Osteocyte (in vitro differentiated cells): ENCODE data around the gene SLC6A1. TPM values are rescaled to one million over a fixed set of nuclear protein-coding genes. Genes with fewer than 3 reads are reported as not detected.

Experiments used
- DNase-seq: peaks from one replicate; pipeline ENCODE4 v3.0.0; 2021; ENCODE audit warnings: mixed read lengths; ENCODE audit not compliant: unreplicated experiment; ENCODE audit errors: extremely low spot score
- H3K27ac Mint-ChIP-seq: one replicate; pipeline ENCODE4 v1.8.0; 2021; ENCODE audit warnings: mild to moderate bottlenecking, mixed read lengths; ENCODE audit not compliant: unreplicated experiment
- H3K27me3 Mint-ChIP-seq: one replicate; pipeline ENCODE4 v1.8.0; 2021; ENCODE audit warnings: mixed read lengths; ENCODE audit not compliant: unreplicated experiment
- H3K36me3 Mint-ChIP-seq: one replicate; pipeline ENCODE4 v1.8.0; 2021; ENCODE audit warnings: mixed read lengths; ENCODE audit not compliant: unreplicated experiment
- H3K4me1 Mint-ChIP-seq: one replicate; pipeline ENCODE4 v1.8.0; 2021; ENCODE audit warnings: mixed read lengths; ENCODE audit not compliant: unreplicated experiment
- H3K4me3 Mint-ChIP-seq: one replicate; pipeline ENCODE4 v1.8.0; 2021; ENCODE audit warnings: mild to moderate bottlenecking, moderate library complexity, mixed read lengths; ENCODE audit not compliant: unreplicated experiment
- H3K9me3 Mint-ChIP-seq: one replicate; pipeline ENCODE4 v1.8.0; 2021; ENCODE audit warnings: mixed read lengths; ENCODE audit not compliant: unreplicated experiment
- total RNA-seq: library from RNA; stranded (reverse); gene quantifications from 2 replicates; pipeline ENCODE4 v1.2.1, GENCODE V29; 2021
- TF ChIP-seq, protein P1 (sequence below): fragments of 200-600 bp; sonication (generic); IDR thresholded peaks from 2 replicates; pipeline ENCODE4 v1.5.0; 2021; ENCODE audit warnings: antibody characterized with exemption, mild to moderate bottlenecking, moderate library complexity

Gene SLC6A1
- total RNA-seq, 1 donor from 2014 or later, result 38.4 TPM

DNA sequence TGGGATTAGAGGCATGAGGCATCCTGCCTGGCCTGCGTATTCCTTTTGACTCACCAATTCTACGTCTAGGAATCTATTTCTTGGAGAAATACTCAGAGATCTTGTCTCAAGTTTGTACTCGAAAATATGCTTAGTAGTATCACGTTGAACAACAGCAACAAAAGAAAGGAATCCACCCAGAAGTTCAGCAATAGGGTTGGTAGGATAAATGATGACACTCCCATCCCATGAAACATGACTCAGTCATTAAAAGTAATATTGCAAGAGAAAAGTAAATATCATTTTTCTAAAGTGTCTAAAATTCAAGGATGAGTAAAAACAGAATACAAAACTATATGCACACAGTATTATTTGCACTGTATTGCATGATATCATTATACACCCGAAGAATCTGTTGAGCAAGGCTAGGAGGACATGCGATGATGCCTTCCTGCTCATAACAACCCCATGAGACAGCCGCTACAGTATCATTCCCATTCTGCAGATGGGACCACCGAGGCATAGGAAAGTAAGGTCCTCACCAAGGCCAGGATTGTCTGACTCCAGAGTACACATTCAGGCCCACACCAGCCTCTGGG, 61.5 kb downstream of the SLC6A1 start:
- peaks cover 79% of the 10 kb centered on the region for H3K27me3 Mint-ChIP-seq
- TF ChIP-seq, protein P1, sequence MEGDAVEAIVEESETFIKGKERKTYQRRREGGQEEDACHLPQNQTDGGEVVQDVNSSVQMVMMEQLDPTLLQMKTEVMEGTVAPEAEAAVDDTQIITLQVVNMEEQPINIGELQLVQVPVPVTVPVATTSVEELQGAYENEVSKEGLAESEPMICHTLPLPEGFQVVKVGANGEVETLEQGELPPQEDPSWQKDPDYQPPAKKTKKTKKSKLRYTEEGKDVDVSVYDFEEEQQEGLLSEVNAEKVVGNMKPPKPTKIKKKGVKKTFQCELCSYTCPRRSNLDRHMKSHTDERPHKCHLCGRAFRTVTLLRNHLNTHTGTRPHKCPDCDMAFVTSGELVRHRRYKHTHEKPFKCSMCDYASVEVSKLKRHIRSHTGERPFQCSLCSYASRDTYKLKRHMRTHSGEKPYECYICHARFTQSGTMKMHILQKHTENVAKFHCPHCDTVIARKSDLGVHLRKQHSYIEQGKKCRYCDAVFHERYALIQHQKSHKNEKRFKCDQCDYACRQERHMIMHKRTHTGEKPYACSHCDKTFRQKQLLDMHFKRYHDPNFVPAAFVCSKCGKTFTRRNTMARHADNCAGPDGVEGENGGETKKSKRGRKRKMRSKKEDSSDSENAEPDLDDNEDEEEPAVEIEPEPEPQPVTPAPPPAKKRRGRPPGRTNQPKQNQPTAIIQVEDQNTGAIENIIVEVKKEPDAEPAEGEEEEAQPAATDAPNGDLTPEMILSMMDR, result no peak

DNA sequence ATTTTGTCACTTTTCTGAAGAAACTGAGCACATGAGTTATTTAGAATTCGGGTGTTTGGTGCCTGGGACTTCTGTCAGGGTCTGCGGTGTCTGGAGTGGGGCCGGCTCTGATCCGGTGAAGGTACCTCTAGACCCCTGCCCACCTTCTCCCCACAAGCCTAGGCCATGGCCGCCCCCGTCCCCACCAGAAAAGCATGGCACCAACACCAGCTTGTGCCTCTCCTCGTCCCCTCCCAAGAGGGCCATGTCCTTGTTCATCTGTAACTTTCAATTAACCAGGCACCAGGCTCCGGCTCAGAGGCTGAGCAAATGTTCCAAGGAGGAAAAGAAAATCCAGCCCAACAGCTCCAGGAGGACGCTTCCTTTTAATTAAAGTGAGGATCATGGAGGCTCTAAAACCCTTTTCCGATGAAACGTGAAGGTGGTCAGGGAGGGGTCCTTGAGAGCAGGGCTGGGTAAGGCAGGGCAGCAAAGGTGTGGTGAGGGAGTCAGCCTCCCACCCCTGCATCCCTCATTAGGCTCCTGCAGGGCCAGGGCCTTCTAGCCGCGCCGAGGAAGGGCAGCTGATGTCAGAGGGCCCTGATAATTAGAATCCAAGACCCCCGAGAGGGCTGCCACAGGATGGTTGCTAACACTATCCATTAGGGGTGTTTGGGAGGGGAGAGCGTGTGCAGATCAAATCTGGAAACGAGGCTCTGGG, 62.3 kb downstream of the SLC6A1 start:
- H3K36me3 Mint-ChIP-seq, result no peaks in the 10 kb centered on the region
- H3K4me1 Mint-ChIP-seq, result no peaks in the 10 kb centered on the region
- no peak for DNase-seq
- no peak overlapping the region for H3K4me3 Mint-ChIP-seq
- H3K27ac Mint-ChIP-seq, result no peak overlapping the region
- H3K9me3 Mint-ChIP-seq, result no peaks in the 10 kb centered on the region
- peaks cover 70% of the 10 kb centered on the region for H3K27me3 Mint-ChIP-seq
- TF ChIP-seq, protein P1, result no peak

More for the DNA sequence above, 61.5 kb downstream of the SLC6A1 start:
- Mint-ChIP-seq H3K27ac (no peak overlapping the region), H3K4me1 (no peaks in the 10 kb centered on the region), H3K4me3 (no peak overlapping the region), H3K36me3 (no peaks in the 10 kb centered on the region), H3K9me3 (no peaks in the 10 kb centered on the region)
- no peak for DNase-seq

DNA sequence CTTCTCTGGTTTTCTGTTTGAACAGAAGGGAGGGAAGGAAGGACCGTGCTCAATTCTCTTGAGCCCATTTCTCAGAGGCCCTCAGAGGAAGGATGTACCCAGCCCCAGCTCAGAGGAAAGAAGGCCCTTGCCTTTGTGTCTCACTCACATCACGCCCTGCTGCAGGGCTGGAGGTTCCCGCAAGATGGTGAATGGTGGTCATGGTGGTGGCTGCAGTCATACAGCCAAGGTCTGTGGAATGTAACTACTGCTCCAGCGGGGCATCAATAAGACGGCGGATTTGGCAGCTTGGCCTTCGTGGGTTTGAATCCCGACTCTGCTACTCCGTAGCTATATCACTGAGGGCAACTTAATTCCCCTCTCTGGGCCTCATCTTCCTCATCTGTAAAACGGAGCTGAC, 62.9 kb downstream of the SLC6A1 start:
- no peak for DNase-seq
- H3K9me3 Mint-ChIP-seq, result no peaks in the 10 kb centered on the region
- H3K36me3 Mint-ChIP-seq, result no peaks in the 10 kb centered on the region
- peaks cover 3% of the 10 kb centered on the region for H3K4me1 Mint-ChIP-seq
- TF ChIP-seq, protein P1, result no peak
- H3K4me3 Mint-ChIP-seq, result no peak overlapping the region
- no peak overlapping the region for H3K27ac Mint-ChIP-seq
- peaks cover 64% of the 10 kb centered on the region for H3K27me3 Mint-ChIP-seq

DNA sequence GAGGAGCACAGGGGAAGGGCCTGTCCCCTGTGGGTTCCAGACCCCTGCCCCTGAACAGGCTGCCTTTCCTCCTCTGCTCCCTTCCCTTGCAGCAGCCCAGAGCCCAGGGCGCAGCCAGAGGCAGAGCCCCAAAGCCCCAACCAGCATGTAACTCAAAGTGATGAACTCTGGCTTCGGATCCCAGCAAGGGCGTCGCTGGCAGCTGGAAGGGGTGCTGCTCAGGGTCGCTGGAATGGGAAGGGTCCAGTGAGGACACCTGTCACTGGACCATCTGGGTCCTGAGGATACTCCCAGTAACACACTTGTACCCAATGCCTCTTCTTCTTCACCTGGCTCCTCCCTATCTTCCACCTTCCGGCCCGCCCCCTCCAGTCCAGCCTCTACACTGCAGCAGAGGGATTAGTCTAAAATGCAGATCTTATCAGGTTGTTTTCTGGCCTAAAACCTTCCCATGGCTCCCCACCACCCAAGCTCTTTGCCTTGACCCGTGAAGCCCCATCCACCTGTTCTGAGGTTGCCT, 64.0 kb downstream of the SLC6A1 start:
- Mint-ChIP-seq H3K27me3 (peaks cover 55% of the 10 kb centered on the region), H3K4me3 (no peak overlapping the region), H3K4me1 (peaks cover 5% of the 10 kb centered on the region), H3K27ac (no peak overlapping the region), H3K9me3 (no peaks in the 10 kb centered on the region), H3K36me3 (no peaks in the 10 kb centered on the region)
- DNase-seq, result no peak
- TF ChIP-seq, protein P1, result no peak

DNA sequence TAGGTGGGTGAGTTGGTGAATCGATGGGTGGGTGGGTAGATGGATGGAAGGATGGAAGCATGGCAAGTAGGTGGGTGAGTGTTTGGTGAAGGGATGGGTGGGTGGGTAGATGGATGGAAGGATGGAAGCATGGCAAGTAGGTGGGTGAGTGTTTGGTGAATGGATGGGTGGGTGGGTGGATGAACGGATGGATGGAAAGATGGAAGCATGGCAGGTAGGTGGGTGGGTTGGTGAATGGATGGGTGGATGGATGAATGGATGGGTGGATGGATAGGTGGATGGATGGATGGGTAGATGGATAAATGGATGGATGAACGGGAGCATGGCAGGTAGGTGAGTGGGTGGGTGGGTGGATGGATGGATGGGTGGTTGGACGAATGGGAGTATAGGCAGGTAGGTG, 65.1 kb downstream of the SLC6A1 start:
- Mint-ChIP-seq H3K27ac (no peak overlapping the region), H3K36me3 (no peaks in the 10 kb centered on the region), H3K4me3 (no peak overlapping the region), H3K27me3 (peaks cover 45% of the 10 kb centered on the region), H3K9me3 (no peaks in the 10 kb centered on the region), H3K4me1 (peaks cover 5% of the 10 kb centered on the region)
- TF ChIP-seq, protein P1, result no peak
- DNase-seq, result no peak
